ENCODE measurements around the gene TMEM135.

The TMEM135 gene

DNA sequence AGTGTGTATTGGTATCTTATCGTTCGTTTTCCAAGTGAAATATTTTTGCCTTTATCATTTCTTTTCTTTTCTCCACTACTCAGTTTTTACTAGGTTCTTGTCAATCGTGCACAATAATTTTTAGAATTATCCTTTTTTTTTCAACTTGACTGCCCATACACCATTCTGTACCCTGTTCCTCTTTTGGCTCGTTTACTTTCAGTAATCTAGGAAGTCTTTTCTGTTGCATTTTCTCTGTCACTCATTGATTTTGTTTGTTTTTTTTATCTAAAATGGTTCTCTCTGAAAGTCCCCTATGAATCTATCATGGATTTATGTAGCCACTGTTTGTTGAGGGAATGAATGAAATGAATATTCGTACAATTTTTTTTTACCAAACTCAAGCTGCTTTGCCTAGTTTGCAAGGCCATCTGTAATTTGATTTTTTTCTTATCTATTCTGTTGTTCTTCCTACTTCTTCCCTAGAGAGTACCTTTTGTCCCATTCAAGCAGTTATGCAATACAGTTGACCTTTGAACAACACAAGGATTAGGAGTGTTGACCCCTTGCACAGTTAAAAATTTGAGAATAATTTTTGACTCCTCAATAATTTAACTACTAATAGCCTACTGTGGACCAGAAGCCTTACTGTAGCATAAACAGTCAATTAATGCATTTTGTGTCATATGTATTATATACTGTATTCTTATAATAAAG lies 166.3 kb downstream of the TMEM135 start:
- H3K27me3 Mint-ChIP-seq (ENCODE audit: low read depth, poor library complexity), result no peaks in the 10 kb centered on the region
- H3K36me3 Mint-ChIP-seq (ENCODE audit: low read depth), result peaks cover 17% of the 10 kb centered on the region
- H3K4me1 Mint-ChIP-seq, result peaks cover 4% of the 10 kb centered on the region
- H3K9me3 Mint-ChIP-seq, result peaks cover 7% of the 10 kb centered on the region
- H3K4me3 Mint-ChIP-seq, result no peak overlapping the region
- no peak overlapping the region for H3K27ac Mint-ChIP-seq
- TF ChIP-seq, protein P1, sequence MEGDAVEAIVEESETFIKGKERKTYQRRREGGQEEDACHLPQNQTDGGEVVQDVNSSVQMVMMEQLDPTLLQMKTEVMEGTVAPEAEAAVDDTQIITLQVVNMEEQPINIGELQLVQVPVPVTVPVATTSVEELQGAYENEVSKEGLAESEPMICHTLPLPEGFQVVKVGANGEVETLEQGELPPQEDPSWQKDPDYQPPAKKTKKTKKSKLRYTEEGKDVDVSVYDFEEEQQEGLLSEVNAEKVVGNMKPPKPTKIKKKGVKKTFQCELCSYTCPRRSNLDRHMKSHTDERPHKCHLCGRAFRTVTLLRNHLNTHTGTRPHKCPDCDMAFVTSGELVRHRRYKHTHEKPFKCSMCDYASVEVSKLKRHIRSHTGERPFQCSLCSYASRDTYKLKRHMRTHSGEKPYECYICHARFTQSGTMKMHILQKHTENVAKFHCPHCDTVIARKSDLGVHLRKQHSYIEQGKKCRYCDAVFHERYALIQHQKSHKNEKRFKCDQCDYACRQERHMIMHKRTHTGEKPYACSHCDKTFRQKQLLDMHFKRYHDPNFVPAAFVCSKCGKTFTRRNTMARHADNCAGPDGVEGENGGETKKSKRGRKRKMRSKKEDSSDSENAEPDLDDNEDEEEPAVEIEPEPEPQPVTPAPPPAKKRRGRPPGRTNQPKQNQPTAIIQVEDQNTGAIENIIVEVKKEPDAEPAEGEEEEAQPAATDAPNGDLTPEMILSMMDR (IDR thresholded peaks at IDR 0.05), result no peak
- DNase-seq, result no peak

DNA sequence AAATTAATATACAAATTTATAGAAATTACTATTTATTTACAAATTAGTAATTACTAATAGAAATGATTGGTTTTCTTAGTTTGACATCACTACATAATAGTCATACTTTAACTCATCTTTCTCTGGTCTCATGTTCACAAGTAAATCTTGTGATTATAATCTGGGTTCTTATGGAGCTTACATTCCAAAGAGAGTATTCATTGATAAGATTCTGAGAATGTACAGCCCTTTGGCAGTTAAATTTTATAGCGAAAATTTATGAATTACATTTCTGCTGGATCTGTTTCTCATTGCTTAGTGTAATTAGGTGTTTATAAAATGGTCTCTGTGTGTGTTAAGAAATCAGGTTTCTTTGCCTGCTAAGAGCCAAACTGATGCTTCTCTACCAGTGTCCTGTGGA lies 175.2 kb downstream of the TMEM135 start:
- no peaks in the 10 kb centered on the region for H3K4me1 Mint-ChIP-seq
- DNase-seq, result no peak
- H3K4me3 Mint-ChIP-seq, result no peak overlapping the region
- H3K27ac Mint-ChIP-seq, result no peak overlapping the region
- peaks cover 11% of the 10 kb centered on the region for H3K36me3 Mint-ChIP-seq (ENCODE audit: low read depth)
- H3K9me3 Mint-ChIP-seq, result peaks cover 8% of the 10 kb centered on the region
- no peaks in the 10 kb centered on the region for H3K27me3 Mint-ChIP-seq (ENCODE audit: low read depth, poor library complexity)
- TF ChIP-seq, protein P1 (IDR thresholded peaks at IDR 0.05), result no peak

DNA sequence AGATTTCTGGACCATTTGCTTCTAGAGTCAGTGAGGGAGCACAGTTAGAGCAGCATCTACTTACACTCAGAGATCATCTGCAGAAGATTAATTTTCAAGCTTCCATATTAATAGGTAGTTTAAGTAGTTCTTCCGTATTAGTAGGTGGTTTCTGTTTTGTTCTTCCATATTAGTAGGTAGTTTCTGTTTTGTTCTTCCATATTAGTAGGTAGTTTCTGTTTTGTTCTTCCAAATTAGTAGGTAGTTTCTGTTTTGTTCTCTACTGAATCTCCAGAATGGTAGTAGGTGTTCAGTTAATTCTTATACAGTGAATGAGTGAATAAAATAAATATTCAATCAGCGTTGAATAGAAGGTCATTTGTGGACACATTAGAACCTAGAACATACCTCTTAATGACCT lies 175.7 kb downstream of the TMEM135 start:
- Mint-ChIP-seq H3K27ac (peak overlapping the region; percentile 68), H3K4me3 (no peak overlapping the region), H3K27me3 (ENCODE audit: low read depth, poor library complexity) (no peaks in the 10 kb centered on the region), H3K9me3 (peaks cover 4% of the 10 kb centered on the region), H3K36me3 (ENCODE audit: low read depth) (peaks cover 6% of the 10 kb centered on the region), H3K4me1 (no peaks in the 10 kb centered on the region)
- TF ChIP-seq, protein P1 (IDR thresholded peaks at IDR 0.05), result no peak
- DNase-seq, result no peak

DNA sequence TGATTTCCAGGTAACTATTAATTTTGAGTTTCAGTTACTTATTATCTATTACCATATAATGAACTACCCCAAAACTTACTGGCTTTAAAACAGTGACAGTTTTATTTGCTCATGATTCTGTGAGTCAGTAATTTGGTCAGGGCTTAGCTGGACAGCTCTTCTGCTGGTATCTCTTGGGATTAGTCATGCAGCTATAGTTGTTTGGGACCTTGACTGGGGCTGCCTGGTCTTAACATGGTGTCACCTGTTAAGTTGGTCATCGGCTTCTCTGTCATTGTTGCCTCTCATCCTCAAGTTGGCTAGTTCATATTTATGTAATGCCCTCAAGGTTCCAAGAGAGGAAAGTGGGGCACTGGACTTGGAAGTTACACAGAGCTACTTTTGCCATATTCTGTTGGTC lies 177.5 kb downstream of the TMEM135 start:
- no peaks in the 10 kb centered on the region for H3K27me3 Mint-ChIP-seq (ENCODE audit: low read depth, poor library complexity)
- no peak for DNase-seq
- H3K4me1 Mint-ChIP-seq, result peaks cover 5% of the 10 kb centered on the region
- no peak overlapping the region for H3K4me3 Mint-ChIP-seq
- H3K9me3 Mint-ChIP-seq, result no peaks in the 10 kb centered on the region
- no peak overlapping the region for H3K27ac Mint-ChIP-seq
- no peaks in the 10 kb centered on the region for H3K36me3 Mint-ChIP-seq (ENCODE audit: low read depth)
- TF ChIP-seq, protein P1 (IDR thresholded peaks at IDR 0.05), result no peak

DNA sequence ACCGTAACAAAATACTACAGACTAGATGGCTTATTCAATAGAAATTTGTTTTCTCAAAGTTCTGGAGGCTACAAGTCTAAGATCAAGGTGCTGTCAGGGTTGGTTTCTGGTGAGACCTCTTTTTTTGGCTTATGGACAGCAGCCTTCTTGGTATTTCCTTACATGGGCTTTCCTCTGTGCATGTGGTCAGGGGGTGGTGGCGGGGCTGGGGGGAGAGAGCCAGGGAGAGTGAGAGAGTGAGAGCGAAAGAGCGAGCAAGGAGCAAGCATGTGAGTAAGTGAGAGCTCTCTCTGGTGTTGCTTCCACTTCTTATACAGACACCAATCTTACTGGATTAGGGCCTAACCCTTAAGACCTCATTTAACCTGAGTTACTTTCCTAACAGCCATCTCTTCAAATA lies 181.5 kb downstream of the TMEM135 start:
- Mint-ChIP-seq H3K9me3 (no peaks in the 10 kb centered on the region), H3K27me3 (ENCODE audit: low read depth, poor library complexity) (no peaks in the 10 kb centered on the region), H3K4me1 (peaks cover 5% of the 10 kb centered on the region), H3K27ac (peak overlapping the region; percentile 97), H3K4me3 (no peak overlapping the region), H3K36me3 (ENCODE audit: low read depth) (no peaks in the 10 kb centered on the region)
- TF ChIP-seq, protein P1 (IDR thresholded peaks at IDR 0.05), result no peak
- DNase-seq, result no peak

DNA sequence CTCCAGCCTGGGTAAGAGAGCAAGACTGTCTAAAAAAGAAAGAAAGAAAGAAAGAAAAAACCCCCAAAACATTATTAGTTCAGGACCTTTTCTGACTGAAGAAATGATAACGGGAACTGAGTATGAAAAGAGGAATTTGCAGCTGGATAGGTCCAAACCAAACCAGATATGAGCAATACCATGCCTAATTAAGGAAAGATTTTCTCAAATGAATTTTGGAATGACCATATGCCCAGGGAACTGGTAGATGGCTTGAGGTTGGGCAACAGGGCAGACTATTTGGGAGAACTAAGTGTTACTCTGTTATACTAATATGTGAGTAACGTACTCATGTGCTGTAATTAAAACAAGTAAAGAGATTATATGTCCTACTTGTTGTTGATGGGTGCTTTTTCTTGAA lies 186.1 kb downstream of the TMEM135 start:
- H3K4me3 Mint-ChIP-seq, result no peak overlapping the region
- H3K27me3 Mint-ChIP-seq (ENCODE audit: low read depth, poor library complexity), result no peaks in the 10 kb centered on the region
- H3K4me1 Mint-ChIP-seq, result peaks cover 5% of the 10 kb centered on the region
- DNase-seq, result no peak
- no peaks in the 10 kb centered on the region for H3K9me3 Mint-ChIP-seq
- H3K36me3 Mint-ChIP-seq (ENCODE audit: low read depth), result no peaks in the 10 kb centered on the region
- H3K27ac Mint-ChIP-seq, result peak overlapping the region; percentile 78
- TF ChIP-seq, protein P1 (IDR thresholded peaks at IDR 0.05), result no peak
